ENCODE measurements around the gene SLC16A5.

The SLC16A5 gene

DNA sequence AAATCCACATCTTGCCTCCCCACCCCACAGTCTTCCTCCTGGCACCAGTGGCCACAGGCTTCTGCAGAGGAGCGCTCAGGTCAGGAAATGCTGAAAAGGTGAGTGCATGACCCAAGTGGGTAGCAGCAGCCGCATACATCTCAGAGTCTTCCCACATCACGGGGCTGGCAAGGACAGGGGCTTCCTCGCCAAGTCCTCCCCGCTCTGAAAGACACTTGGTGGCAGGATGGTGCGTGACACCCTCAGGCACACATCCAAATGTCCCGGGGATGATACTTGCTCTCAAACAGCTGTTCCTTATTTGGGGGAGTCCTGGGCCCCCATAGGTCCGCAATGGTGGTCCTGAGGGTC, 8.8 kb upstream of the SLC16A5 start:
- Histone ChIP-seq H3K9me3 (replicated peaks; ENCODE audit: insufficient read depth, low read length) (no peaks in the 10 kb centered on the region), H3F3A (ENCODE audit: insufficient read depth, low read length) (no peaks in the 10 kb centered on the region; the same call in 1 of the 2 replicates), H3K27ac (ENCODE audit: low read length) (no peak overlapping the region), H3K4me1 (ENCODE audit: low read length) (peaks cover 1% of the 10 kb centered on the region; the same call in 1 of the 2 replicates), H2AFZ (ENCODE audit: low read length) (no peak overlapping the region), H3K9me2 (replicated peaks; ENCODE audit: insufficient read depth, low read length) (no peaks in the 10 kb centered on the region), H3K4me2 (ENCODE audit: low read depth, low read length) (no peak overlapping the region), H3K4me3 (ENCODE audit: low read length) (no peak overlapping the region), H3K36me3 (replicated peaks; ENCODE audit: insufficient read depth, low read length) (no peaks in the 10 kb centered on the region), H4K20me1 (ENCODE audit: insufficient read depth, low read length) (no peaks in the 10 kb centered on the region), H3K27me3 (replicated peaks; ENCODE audit: insufficient read depth, low read length) (no peaks in the 10 kb centered on the region), H3K79me2 (ENCODE audit: low read length) (no peaks in the 10 kb centered on the region), H3K9ac (ENCODE audit: low read length) (no peak overlapping the region)
- no peak for DNase-seq
- TF ChIP-seq EZH2 (optimal IDR thresholded peaks at IDR 0.05; ENCODE audit: low read depth, low read length) (no peak), EZH2phosphoT487 (IDR thresholded peaks at IDR 0.05; ENCODE audit: low read length) (no peak)
- TF ChIP-seq, protein P1, sequence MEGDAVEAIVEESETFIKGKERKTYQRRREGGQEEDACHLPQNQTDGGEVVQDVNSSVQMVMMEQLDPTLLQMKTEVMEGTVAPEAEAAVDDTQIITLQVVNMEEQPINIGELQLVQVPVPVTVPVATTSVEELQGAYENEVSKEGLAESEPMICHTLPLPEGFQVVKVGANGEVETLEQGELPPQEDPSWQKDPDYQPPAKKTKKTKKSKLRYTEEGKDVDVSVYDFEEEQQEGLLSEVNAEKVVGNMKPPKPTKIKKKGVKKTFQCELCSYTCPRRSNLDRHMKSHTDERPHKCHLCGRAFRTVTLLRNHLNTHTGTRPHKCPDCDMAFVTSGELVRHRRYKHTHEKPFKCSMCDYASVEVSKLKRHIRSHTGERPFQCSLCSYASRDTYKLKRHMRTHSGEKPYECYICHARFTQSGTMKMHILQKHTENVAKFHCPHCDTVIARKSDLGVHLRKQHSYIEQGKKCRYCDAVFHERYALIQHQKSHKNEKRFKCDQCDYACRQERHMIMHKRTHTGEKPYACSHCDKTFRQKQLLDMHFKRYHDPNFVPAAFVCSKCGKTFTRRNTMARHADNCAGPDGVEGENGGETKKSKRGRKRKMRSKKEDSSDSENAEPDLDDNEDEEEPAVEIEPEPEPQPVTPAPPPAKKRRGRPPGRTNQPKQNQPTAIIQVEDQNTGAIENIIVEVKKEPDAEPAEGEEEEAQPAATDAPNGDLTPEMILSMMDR (IDR thresholded peaks at IDR 0.05; ENCODE audit: low read length) = no peak

GRCh38 chr17:75081611-75082540, 5.9 kb upstream of the SLC16A5 start:
- DNase-seq = no peak
- no peaks in the 10 kb centered on the region for H3K9me2 ChIP-seq (replicated peaks; ENCODE audit: insufficient read depth, low read length)
- no peaks in the 10 kb centered on the region for H3K36me3 ChIP-seq (replicated peaks; ENCODE audit: insufficient read depth, low read length)
- H3K4me3 ChIP-seq (ENCODE audit: low read length) = no peak overlapping the region
- no peaks in the 10 kb centered on the region for H3K79me2 ChIP-seq (ENCODE audit: low read length)
- no peak overlapping the region for H3K9ac ChIP-seq (ENCODE audit: low read length)
- H3F3A ChIP-seq (ENCODE audit: insufficient read depth, low read length) = no peaks in the 10 kb centered on the region; the same call in 1 of the 2 replicates
- no peak overlapping the region for H2AFZ ChIP-seq (ENCODE audit: low read length)
- H3K4me2 ChIP-seq (ENCODE audit: low read depth, low read length) = no peak overlapping the region
- no peaks in the 10 kb centered on the region for H3K9me3 ChIP-seq (replicated peaks; ENCODE audit: insufficient read depth, low read length)
- no peaks in the 10 kb centered on the region for H3K27me3 ChIP-seq (replicated peaks; ENCODE audit: insufficient read depth, low read length)
- TF ChIP-seq, protein P1 (IDR thresholded peaks at IDR 0.05; ENCODE audit: low read length) = no peak
- TF ChIP-seq EZH2phosphoT487 (IDR thresholded peaks at IDR 0.05; ENCODE audit: low read length) (no peak), EZH2 (optimal IDR thresholded peaks at IDR 0.05; ENCODE audit: low read depth, low read length) (no peak)
- H3K4me1 ChIP-seq (ENCODE audit: low read length) = peaks cover 5% of the 10 kb centered on the region; the same call in 1 of the 2 replicates
- no peak overlapping the region for H3K27ac ChIP-seq (ENCODE audit: low read length)
- no peaks in the 10 kb centered on the region for H4K20me1 ChIP-seq (ENCODE audit: insufficient read depth, low read length)

DNA sequence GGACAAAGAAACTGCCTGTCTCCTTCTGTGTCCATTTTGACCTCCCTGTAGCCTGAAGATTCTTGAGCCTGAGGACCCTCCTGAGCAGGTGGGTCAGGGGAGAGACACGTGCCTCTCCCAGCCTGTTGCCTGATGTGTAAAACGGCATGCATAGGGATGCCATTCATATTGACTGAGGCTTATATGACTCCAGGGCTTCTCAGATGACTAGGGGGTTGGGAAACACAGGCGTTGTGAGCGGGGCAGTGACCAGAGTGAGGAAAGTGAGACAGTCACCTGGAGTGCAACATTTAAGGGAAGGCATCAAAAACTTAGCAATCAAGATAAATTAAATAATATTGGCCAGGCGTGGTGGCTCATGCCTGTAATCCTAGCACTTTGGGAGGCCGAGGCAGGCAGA, 5.1 kb upstream of the SLC16A5 start:
- Histone ChIP-seq H4K20me1 (ENCODE audit: insufficient read depth, low read length) (no peaks in the 10 kb centered on the region), H3K27ac (ENCODE audit: low read length) (no peak overlapping the region), H2AFZ (ENCODE audit: low read length) (no peak overlapping the region), H3K79me2 (ENCODE audit: low read length) (no peaks in the 10 kb centered on the region), H3K4me2 (ENCODE audit: low read depth, low read length) (no peak overlapping the region), H3K27me3 (replicated peaks; ENCODE audit: insufficient read depth, low read length) (no peaks in the 10 kb centered on the region), H3K9me2 (replicated peaks; ENCODE audit: insufficient read depth, low read length) (no peaks in the 10 kb centered on the region), H3K9me3 (replicated peaks; ENCODE audit: insufficient read depth, low read length) (no peaks in the 10 kb centered on the region), H3K4me3 (ENCODE audit: low read length) (no peak overlapping the region), H3F3A (ENCODE audit: insufficient read depth, low read length) (no peaks in the 10 kb centered on the region; the same call in 1 of the 2 replicates), H3K4me1 (ENCODE audit: low read length) (peaks cover 5% of the 10 kb centered on the region; the same call in 1 of the 2 replicates), H3K9ac (ENCODE audit: low read length) (no peak overlapping the region), H3K36me3 (replicated peaks; ENCODE audit: insufficient read depth, low read length) (no peaks in the 10 kb centered on the region)
- TF ChIP-seq, protein P1 (IDR thresholded peaks at IDR 0.05; ENCODE audit: low read length) = no peak
- no peak for TF ChIP-seq EZH2phosphoT487 (IDR thresholded peaks at IDR 0.05; ENCODE audit: low read length)
- no peak for TF ChIP-seq EZH2 (optimal IDR thresholded peaks at IDR 0.05; ENCODE audit: low read depth, low read length)
- DNase-seq = no peak

Data from MM.1S (cell line).